Erythroblast (primary cell): ENCODE measurements around the gene TMEM134.

Experiments used
- DNase-seq, 2 experiments: peaks; one replicate each; lab custom pipeline; 2025; lab: John Stamatoyannopoulos, UW
- GATA1 ChIP-seq: IDR thresholded peaks from 2 replicates; pipeline ENCODE4 v1.6.1; 2011; ENCODE audit warnings: low read depth, mild to moderate bottlenecking, control low read depth, low read length, moderate library complexity
- POLR2A ChIP-seq: IDR thresholded peaks from 2 replicates; pipeline ENCODE4 v1.6.1; 2011; ENCODE audit warnings: mild to moderate bottlenecking, low read length

TMEM134 gene

GRCh38 chr11:67504005-67504949 lies 35.2 kb upstream of the TMEM134 start:
- no peak for DNase-seq
- TF ChIP-seq POLR2A, result no peak
- TF ChIP-seq GATA1, result no peak

GRCh38 chr11:67503119-67504004 lies 34.3 kb upstream of the TMEM134 start:
- TF ChIP-seq POLR2A (no peak), GATA1 (no peak)
- DNase-seq, result no peak

GRCh38 chr11:67502328-67502979 lies 33.4 kb upstream of the TMEM134 start:
- DNase-seq, result no peak
- TF ChIP-seq POLR2A (no peak), GATA1 (no peak)

GRCh38 chr11:67501854-67502253 lies 32.8 kb upstream of the TMEM134 start:
- TF ChIP-seq GATA1 (no peak), POLR2A (no peak)
- DNase-seq, result no peak

GRCh38 chr11:67500831-67501715 lies 32.0 kb upstream of the TMEM134 start:
- DNase-seq, result no peak
- TF ChIP-seq GATA1 (no peak), POLR2A (no peak)

GRCh38 chr11:67500484-67500821 lies 31.4 kb upstream of the TMEM134 start:
- DNase-seq, result no peak
- TF ChIP-seq GATA1, result no peak
- TF ChIP-seq POLR2A, result no peak

- no peak for TF ChIP-seq GATA1
- no peak for TF ChIP-seq POLR2A
These were observed 30.9 kb upstream of the TMEM134 start for GRCh38 chr11:67499808-67500483.

GRCh38 chr11:67498544-67498972 lies 29.5 kb upstream of the TMEM134 start:
- TF ChIP-seq GATA1 (no peak), POLR2A (no peak)
- no peak for DNase-seq

More at GRCh38 chr11:67499808-67500483, 30.9 kb upstream of the TMEM134 start:
- DNase-seq, result no peak

GRCh38 chr11:67497656-67498291 lies 28.7 kb upstream of the TMEM134 start:
- DNase-seq, result no peak
- TF ChIP-seq GATA1 (no peak), POLR2A (no peak)

GRCh38 chr11:67496113-67496512 lies 27.1 kb upstream of the TMEM134 start:
- TF ChIP-seq GATA1 (no peak), POLR2A (no peak)
- no peak for DNase-seq

- DNase-seq, result no peak
- no peak for TF ChIP-seq GATA1
- no peak for TF ChIP-seq POLR2A
These were observed 26.4 kb upstream of the TMEM134 start for GRCh38 chr11:67495234-67496005.
